H1 (cell line): ENCODE measurements around the gene CCDC88C. TPM values are rescaled to one million over a fixed set of nuclear protein-coding genes. Genes with fewer than 3 reads are reported as not detected.

Source experiments
- BCL11A ChIP-seq, 2 experiments: IDR thresholded peaks; one replicate each; pipeline ENCODE4 v1.6.1; 2011; ENCODE audit warnings: low read depth in 2 of 2, low read length in 2 of 2, mild to moderate bottlenecking in 2 of 2
- MAFK ChIP-seq: IDR thresholded peaks from 2 replicates; pipeline ENCODE4 v1.6.1; 2012; ENCODE audit warnings: low read depth, mild to moderate bottlenecking, improper control_type of control experiment, low read length
- NANOG ChIP-seq: IDR thresholded peaks from 2 replicates; pipeline ENCODE4 v1.6.1; 2011; ENCODE audit warnings: low read length, low read depth, mild to moderate bottlenecking, inconsistent platforms; ENCODE audit not compliant: insufficient read depth, poor library complexity, severe bottlenecking
- RAD21 ChIP-seq, 2 experiments: IDR thresholded peaks in 1 of 2; conservative IDR thresholded peaks in 1 of 2; 2 replicates each; pipeline ENCODE4 v1.6.1; 2011; ENCODE audit warnings: low read depth in 2 of 2, low read length in 2 of 2, improper control_type of control experiment in 1 of 2, inconsistent platforms in 1 of 2, mild to moderate bottlenecking in 1 of 2, moderate library complexity in 1 of 2
- RNF2 ChIP-seq: fragments of 200-900, 300-1000 bp; sonication (generic); IDR thresholded peaks from 2 replicates; pipeline ENCODE4 v1.7.1; 2016; ENCODE audit warnings: borderline replicate concordance, low read depth, mild to moderate bottlenecking, antibody characterized with exemption, low read length; ENCODE audit not compliant: poor library complexity, severe bottlenecking; ENCODE audit errors: missing control alignments
- SUZ12 ChIP-seq: fragments of 200-600 bp; sonication (generic); IDR thresholded peaks from 2 replicates; pipeline ENCODE4 v1.6.1; 2012; ENCODE audit warnings: mild to moderate bottlenecking, inconsistent platforms, low read length, moderate library complexity, mixed read lengths
- YY1 ChIP-seq: IDR thresholded peaks from 2 replicates; pipeline ENCODE4 v1.6.1; 2011; ENCODE audit warnings: low read depth, mild to moderate bottlenecking, low read length
- ZNF274 ChIP-seq: IDR thresholded peaks from 2 replicates; pipeline ENCODE4 v1.7.0; 2012; ENCODE audit warnings: low read length, borderline replicate concordance; ENCODE audit errors: extremely low read depth
- polyA plus RNA-seq, 7 experiments: library from polyadenylated mRNA; depleted of rRNA in 3 of 7; stranded (reverse) in 5 of 7; unstranded in 2 of 7; fragments of >200 nt in 5 of 7; fragments of 200-250 nt in 2 of 7; gene quantifications; 1 replicate in 5 of 7; 2 replicates in 1 of 7; 4 replicates in 1 of 7; pipeline versions ENCODE4 v1.2.1 to v1.2.3, GENCODE V29; 2011 to 2013; ENCODE audit warnings: missing spikeins in 2 of 7, mixed read lengths in 2 of 7
- total RNA-seq: library from RNA; stranded (reverse); fragmentation: NEBNext Ultra II Directional; extraction: Animal tissue kit (Norgen Biotek cat#: 25700); gene quantifications from 2 replicates; pipeline ENCODE4 v1.2.1, GENCODE V29; 2021
- TF ChIP-seq, protein P1 (sequence below): fragments of 300-600 bp; sonication (generic); IDR thresholded peaks from 2 replicates; pipeline ENCODE4 v1.7.1; 2012; ENCODE audit warnings: low read length, moderate library complexity, mild to moderate bottlenecking, inconsistent platforms; ENCODE audit not compliant: insufficient replicate concordance

CCDC88C gene
- total and polyA plus RNA-seq, 2 of the 8 experiments (the other 6 are each of a cell fraction or from before 2014, with no cell fraction given): 10.3 to 57.7 TPM

- TF ChIP-seq, protein P1, sequence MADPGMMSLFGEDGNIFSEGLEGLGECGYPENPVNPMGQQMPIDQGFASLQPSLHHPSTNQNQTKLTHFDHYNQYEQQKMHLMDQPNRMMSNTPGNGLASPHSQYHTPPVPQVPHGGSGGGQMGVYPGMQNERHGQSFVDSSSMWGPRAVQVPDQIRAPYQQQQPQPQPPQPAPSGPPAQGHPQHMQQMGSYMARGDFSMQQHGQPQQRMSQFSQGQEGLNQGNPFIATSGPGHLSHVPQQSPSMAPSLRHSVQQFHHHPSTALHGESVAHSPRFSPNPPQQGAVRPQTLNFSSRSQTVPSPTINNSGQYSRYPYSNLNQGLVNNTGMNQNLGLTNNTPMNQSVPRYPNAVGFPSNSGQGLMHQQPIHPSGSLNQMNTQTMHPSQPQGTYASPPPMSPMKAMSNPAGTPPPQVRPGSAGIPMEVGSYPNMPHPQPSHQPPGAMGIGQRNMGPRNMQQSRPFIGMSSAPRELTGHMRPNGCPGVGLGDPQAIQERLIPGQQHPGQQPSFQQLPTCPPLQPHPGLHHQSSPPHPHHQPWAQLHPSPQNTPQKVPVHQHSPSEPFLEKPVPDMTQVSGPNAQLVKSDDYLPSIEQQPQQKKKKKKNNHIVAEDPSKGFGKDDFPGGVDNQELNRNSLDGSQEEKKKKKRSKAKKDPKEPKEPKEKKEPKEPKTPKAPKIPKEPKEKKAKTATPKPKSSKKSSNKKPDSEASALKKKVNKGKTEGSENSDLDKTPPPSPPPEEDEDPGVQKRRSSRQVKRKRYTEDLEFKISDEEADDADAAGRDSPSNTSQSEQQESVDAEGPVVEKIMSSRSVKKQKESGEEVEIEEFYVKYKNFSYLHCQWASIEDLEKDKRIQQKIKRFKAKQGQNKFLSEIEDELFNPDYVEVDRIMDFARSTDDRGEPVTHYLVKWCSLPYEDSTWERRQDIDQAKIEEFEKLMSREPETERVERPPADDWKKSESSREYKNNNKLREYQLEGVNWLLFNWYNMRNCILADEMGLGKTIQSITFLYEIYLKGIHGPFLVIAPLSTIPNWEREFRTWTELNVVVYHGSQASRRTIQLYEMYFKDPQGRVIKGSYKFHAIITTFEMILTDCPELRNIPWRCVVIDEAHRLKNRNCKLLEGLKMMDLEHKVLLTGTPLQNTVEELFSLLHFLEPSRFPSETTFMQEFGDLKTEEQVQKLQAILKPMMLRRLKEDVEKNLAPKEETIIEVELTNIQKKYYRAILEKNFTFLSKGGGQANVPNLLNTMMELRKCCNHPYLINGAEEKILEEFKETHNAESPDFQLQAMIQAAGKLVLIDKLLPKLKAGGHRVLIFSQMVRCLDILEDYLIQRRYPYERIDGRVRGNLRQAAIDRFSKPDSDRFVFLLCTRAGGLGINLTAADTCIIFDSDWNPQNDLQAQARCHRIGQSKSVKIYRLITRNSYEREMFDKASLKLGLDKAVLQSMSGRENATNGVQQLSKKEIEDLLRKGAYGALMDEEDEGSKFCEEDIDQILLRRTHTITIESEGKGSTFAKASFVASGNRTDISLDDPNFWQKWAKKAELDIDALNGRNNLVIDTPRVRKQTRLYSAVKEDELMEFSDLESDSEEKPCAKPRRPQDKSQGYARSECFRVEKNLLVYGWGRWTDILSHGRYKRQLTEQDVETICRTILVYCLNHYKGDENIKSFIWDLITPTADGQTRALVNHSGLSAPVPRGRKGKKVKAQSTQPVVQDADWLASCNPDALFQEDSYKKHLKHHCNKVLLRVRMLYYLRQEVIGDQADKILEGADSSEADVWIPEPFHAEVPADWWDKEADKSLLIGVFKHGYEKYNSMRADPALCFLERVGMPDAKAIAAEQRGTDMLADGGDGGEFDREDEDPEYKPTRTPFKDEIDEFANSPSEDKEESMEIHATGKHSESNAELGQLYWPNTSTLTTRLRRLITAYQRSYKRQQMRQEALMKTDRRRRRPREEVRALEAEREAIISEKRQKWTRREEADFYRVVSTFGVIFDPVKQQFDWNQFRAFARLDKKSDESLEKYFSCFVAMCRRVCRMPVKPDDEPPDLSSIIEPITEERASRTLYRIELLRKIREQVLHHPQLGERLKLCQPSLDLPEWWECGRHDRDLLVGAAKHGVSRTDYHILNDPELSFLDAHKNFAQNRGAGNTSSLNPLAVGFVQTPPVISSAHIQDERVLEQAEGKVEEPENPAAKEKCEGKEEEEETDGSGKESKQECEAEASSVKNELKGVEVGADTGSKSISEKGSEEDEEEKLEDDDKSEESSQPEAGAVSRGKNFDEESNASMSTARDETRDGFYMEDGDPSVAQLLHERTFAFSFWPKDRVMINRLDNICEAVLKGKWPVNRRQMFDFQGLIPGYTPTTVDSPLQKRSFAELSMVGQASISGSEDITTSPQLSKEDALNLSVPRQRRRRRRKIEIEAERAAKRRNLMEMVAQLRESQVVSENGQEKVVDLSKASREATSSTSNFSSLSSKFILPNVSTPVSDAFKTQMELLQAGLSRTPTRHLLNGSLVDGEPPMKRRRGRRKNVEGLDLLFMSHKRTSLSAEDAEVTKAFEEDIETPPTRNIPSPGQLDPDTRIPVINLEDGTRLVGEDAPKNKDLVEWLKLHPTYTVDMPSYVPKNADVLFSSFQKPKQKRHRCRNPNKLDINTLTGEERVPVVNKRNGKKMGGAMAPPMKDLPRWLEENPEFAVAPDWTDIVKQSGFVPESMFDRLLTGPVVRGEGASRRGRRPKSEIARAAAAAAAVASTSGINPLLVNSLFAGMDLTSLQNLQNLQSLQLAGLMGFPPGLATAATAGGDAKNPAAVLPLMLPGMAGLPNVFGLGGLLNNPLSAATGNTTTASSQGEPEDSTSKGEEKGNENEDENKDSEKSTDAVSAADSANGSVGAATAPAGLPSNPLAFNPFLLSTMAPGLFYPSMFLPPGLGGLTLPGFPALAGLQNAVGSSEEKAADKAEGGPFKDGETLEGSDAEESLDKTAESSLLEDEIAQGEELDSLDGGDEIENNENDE: no peak
- TF ChIP-seq MAFK: no peak
- TF ChIP-seq ZNF274: no peak
- no peak for TF ChIP-seq RAD21 (IDR thresholded peaks at IDR 0.05 in 1 of 2, conservative IDR thresholded peaks at IDR 0.05 in 1 of 2; ENCODE audit: low read depth in 2 of 2, low read length in 2 of 2)
- no peak for TF ChIP-seq BCL11A (IDR thresholded peaks at IDR 0.05; ENCODE audit: low read depth in 2 of 2, low read length in 2 of 2)
- TF ChIP-seq SUZ12: no peak
- no peak for TF ChIP-seq NANOG
- TF ChIP-seq YY1: no peak
- no peak for TF ChIP-seq RNF2
Measured at GRCh38 chr14:91374879-91375702, 42.5 kb downstream of the CCDC88C start (continued).
